GM18951 (cell line): ENCODE results near the gene ARAP2.

Source experiments
- POLR2A ChIP-seq: IDR thresholded peaks from 4 replicates; pipeline ENCODE4 v1.6.1; 2011; ENCODE audit warnings: mild to moderate bottlenecking; ENCODE audit not compliant: insufficient read length, insufficient read depth; ENCODE audit errors: extremely low read depth
- in situ Hi-C: fragments of 300-500 bp; cut with MboI; formaldehyde crosslinking; loops from one replicate; pipeline ENCODE4 v1.12.0; 2022; ENCODE audit warnings: low sequenced_read_pairs, mixed read lengths, inconsistent platforms; ENCODE audit not compliant: unreplicated experiment

The ARAP2 gene

DNA sequence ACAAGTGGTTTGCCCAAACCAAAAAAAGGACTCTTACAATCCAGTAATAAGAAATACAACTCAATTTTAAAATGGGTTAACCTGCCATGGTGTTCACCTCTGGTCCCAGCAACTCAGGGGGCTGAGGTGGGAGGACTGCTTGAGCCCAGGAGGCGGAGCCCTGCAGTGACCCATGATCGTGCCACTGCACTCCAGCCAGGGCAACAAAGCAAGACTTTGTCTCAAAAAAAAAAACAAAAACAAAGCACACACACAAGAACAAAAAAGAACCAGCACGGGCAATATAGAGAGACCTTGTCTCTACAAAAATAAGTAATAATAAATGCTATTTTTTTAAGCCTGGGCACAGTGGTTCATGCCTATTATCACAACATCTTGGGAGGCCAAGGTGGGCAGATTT, 28.7 kb downstream of the ARAP2 start:
- in situ Hi-C loops = no loop called here
- no peak for TF ChIP-seq POLR2A

DNA sequence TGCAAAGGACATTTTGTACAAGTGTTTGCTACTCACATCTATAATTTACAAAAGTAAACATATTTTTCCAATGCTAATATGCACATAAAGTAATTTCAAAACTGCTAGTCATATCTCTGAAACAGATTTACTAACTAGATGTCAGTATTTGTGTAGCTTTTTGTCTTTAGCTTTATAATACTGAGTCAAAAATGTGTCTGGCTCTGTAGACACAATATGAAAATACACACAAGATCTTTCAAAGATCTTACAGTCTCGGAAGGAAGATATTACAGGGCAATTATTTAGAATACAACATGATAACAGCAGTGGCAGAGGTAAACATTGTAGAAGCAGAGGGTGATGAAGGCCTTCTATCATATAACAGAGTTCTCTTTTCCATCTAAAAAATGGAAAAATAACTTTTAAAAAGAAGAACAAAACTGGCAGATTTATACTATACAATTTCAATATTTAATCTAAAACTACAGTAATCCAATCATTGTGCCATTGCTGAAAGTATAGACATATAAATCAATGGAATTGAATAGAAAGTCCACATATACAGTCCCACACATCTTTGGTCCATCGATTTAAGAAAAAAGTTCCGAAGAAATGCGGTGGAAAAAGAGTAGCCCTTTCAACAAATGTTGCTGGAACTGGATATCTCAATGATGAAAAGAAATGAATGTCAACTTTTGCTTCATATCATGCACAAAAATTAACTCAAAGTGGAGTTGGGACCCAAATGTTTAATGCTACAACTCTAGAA, 29.4 kb downstream of the ARAP2 start:
- in situ Hi-C loops = no loop called here
- TF ChIP-seq POLR2A = no peak

DNA sequence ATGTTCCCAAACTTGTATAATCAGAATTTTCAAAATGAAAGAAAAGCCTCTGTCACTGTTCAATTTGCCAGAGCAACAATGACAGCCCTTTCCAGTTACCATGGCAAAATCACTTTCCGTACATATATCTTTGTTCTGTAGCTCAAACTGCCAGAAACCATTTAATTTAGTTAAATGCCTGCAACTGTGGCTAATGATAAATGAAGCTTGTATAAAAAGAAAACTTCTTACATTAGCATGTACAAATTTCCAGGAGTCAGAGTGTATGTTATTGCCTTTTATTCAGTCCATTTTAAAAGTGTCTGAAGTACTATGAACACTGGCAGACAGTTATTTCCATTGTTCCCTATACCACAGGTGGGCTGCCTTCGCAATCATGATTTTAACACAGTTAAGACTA, 30.3 kb downstream of the ARAP2 start:
- no peak for TF ChIP-seq POLR2A

DNA sequence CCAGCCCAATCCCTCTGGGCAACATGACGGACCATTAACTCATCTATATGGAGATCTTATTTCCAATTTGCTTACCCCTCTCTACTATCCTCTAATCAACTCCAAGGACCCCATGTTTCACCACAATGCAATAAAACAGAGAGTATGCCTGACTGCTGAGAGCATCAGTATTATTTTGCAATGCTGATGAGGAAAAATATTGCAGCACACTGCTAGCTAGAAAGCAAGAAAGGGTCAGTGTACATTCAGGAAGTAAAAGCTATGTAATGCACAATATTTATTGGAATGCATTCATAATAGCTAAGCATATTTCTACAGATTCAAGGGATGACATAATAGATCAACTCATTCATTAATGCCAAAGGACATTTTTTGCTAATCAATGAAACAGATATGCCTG, 33.2 kb downstream of the ARAP2 start:
- TF ChIP-seq POLR2A = no peak
- in situ Hi-C loops = no loop called here

More for the DNA sequence above, 30.3 kb downstream of the ARAP2 start:
- in situ Hi-C loops = no loop called here

DNA sequence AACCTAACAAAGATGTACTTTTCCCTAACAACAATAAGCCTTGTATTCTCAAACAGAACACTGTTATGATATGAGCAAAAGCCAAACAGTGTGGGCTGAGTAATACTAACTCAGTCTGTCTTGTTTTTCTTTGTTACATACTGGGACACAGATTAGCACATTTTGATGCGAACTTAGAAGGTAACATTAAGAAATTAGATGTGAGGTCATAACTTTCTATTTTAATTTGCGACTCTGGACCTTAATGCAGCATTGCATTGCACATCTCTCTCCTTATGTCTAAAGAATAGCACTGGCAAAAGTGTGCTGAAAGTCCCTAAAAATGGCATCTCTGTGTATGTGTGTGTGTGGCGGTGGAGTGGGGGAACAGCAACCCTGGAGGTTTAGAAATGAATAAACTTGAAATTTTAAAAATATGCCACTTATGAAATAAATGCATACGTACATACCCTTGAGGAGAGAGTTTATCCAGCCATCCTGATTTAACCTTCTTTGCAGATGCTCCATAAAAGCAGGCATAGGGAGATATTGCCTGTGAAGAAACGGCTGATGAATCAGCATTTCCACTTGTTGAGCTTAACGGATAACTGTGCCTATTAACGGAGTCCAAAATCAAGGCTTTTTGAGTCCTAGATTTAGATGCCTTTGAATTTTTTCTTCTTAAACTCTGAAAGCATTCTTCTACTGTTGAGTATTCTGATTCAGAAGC, 34.2 kb downstream of the ARAP2 start:
- no peak for TF ChIP-seq POLR2A
- in situ Hi-C loops = no loop called here

DNA sequence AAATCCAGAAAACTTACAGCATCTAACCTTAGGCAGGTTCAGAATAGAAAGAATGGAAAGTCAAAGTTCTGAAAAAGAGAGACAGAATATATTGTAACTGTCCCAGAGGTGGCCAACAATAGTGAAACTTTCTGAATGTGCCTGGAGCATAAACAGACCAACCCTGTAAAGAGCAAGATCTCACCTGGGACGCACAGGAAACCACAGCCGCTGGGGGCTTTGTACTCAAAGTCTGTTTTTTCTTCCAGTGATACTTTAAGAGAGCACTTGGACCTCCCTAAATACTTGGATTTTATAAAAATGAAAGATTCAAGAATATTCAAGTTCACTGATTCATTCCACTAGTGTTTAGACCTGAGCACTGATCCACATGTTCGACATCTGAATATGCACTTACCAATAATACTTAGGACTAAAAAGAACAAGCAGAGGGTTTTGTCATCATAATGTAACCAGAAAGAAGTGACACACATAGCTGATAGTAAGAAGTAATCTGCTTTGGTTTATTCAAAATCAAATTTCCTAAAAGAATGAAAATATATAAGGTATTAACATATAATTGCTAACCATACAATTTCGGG, 35.3 kb downstream of the ARAP2 start:
- TF ChIP-seq POLR2A = no peak

DNA sequence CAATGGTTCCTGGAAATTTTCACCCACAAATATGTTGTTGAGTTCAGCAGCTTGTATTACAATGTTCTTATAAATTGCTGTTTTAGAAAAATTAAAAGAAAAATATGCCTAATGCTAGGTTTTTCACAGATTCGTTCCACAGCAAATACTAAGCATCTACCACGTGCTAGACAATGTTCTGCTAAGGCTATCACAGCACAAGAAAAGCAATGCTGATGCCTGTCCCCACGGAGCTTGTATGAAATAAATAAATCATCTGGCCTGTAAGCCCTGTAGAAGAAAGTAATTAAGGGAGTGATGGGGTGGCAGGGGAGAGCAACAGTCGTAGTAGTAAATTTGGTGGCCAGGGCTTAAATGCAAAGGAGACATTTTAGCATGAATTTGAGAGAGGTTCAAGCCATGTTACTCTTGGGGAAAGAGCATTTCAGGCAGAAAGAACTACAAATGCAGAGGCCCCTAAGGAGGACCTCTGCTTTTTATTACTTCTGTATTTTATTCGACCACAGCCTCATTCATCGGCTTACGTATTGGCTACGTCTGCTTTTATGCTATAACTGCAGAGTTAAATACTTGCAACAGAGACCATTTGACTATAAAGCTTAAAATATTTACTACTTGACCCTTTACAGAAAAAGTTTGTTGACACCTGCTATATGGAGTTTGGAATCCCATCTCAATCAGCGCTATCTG, 36.3 kb downstream of the ARAP2 start:
- in situ Hi-C loops = no loop called here
- TF ChIP-seq POLR2A = no peak

More for the DNA sequence above, 35.3 kb downstream of the ARAP2 start:
- in situ Hi-C loops = no loop called here

DNA sequence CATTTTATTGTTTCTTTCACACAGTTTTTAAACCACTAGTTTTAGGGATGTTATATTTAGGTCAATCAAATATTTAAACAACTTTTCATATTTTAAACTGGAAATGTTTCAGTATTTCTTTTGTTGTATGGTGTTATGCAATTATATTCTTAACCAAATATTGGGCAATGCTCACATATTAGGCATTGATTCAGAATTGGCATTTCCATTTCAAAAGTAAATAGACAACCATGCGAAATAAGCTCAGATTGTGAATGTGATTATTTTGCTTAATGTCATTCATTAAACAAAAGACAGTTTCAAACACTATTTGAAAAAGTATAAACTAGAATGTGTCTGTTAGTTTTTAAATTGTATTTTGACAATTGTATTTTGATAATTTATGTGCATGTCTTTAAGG, 36.9 kb downstream of the ARAP2 start:
- in situ Hi-C loops = no loop called here
- TF ChIP-seq POLR2A = no peak

DNA sequence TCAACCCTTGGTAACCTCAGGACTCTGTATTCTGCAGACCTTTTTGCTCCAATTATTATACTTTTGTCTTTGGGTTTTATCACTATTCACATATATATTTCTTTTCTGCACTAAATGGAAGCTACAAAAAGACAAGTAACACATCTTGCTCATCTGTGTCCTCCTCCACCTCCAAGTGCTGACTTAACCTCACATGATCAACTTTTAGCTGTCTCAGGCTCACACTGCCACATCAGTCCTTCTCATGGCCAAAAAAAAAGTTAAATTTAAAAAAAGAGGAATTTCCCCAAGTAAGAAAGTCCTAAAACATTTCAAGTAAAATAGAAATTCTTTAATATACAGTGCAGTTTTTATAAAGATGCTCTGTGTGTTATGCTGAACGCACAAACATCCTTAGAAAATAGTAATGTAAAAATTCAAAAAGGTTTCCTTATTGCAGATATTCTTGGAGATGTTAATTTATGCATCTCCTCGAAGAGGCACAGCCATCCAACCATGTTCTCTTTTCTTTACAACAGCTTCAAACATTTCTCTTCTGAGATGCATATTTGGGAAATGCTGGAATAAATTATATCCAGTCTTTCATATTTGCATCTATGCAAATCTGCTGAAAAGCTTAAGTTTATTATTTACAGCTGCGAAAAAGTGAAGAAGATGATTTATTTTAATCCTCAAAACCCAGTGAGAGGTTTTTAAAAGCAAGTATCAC, 37.6 kb downstream of the ARAP2 start:
- in situ Hi-C loops = no loop called here
- no peak for TF ChIP-seq POLR2A

DNA sequence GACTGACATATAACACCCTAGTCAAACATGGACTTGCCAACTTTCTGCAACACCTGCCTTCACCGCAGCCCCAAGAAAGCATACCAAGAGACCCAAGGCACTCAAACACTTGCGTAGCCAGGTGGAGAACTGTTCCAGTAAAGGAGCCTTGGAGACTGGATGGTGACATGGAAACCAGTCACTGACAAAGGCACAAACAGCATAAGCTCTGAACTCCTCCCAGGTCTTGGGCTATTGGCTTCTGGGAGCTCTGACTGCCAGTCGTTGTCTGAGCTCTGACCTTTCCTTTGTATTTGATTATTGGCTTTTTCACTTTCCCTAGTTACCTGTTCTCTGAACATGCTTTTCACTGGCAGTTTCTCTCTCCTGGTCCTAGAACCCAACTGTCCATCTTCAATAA, 38.3 kb downstream of the ARAP2 start:
- in situ Hi-C loops = no loop called here

DNA sequence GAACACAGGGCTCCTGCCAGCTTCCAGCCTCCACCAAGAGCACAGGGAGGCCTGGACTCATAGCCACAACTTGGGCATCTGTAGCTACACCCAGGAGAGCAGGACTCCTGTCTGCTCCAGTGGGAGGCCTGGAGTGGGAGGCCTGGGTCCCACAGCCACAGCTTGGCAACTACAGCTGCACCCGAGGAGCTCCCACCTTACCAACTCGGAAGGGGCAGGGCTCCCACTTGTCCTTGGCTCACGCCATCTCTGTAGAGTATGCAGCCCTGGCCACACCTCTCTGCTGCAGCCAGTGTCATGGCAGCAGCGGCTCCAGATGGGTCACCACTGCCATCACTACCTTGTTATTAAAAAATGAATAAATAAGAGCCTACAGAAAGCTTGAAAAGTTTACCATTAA, 45.5 kb downstream of the ARAP2 start:
- TF ChIP-seq POLR2A = no peak
- in situ Hi-C loops = no loop called here

More for the DNA sequence above, 38.3 kb downstream of the ARAP2 start:
- TF ChIP-seq POLR2A = no peak

DNA sequence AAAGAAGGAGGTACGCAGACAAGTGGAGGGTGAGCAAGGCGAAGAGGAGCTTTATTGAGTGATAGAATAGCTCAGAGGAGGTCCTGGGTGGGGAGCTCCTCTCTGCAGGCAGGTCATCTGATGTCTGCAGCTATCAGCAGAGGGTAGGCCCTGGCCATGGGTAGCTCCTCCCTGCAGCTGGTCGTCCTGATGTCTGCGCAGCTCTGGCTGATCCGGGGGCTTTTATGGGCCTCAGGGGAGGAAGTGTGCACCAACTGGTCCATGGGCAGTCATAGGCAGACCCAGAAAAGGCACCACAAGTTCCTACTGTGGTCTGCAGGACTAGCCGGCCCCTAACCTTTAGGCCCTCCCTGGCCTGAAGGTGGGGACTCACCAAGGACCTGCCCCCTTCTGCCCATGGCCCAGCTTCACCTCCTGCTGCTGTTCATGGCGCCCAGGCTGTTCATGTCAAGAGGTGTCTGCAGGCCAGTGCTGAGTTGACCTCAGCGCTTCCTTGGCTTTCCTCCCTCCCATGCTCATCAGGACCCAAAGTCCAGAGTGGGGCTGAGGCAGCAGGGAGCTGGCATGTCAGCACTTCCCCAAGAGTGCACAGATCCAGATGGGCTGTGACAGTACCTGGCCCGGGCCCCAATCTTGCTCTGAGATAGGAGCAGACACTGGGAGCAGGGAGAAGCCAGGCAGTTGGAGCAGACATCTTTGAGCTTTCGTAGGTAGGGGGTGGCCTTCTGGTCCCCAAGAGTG, 46.1 kb downstream of the ARAP2 start:
- no peak for TF ChIP-seq POLR2A
- in situ Hi-C loops = no loop called here
